Hematopoietic multipotent progenitor cell treated with erythropoietin and hydrocortisone succinate and interleukin-3 and kit ligand, for 6 days (in vitro differentiated cells): ENCODE measurements around the gene OSBPL5.

Source experiments
- DNase-seq: peaks from one replicate; pipeline ENCODE4 v3.0.0-alpha.2; 2015

Gene OSBPL5

GRCh38 chr11:3133261-3134217 is 31.6 kb downstream of the OSBPL5 start:
- no peak for DNase-seq

GRCh38 chr11:3132831-3133260 is 32.3 kb downstream of the OSBPL5 start:
- DNase-seq, result no peak

- no peak for DNase-seq
Measured at GRCh38 chr11:3132271-3132781, 32.8 kb downstream of the OSBPL5 start.

GRCh38 chr11:3131330-3131941 is 33.7 kb downstream of the OSBPL5 start:
- DNase-seq, result no peak

GRCh38 chr11:3130269-3131071 is 34.6 kb downstream of the OSBPL5 start:
- DNase-seq, result no peak

- DNase-seq, result no peak
Measured at GRCh38 chr11:3129591-3130268, 35.4 kb downstream of the OSBPL5 start.

- DNase-seq, result no peak
Measured at GRCh38 chr11:3129181-3129590, 35.9 kb downstream of the OSBPL5 start.

- DNase-seq, result peak; percentile 22
Measured at GRCh38 chr11:3128356-3129180, 36.5 kb downstream of the OSBPL5 start.

- no peak for DNase-seq
Measured at GRCh38 chr11:3127706-3128355, 37.3 kb downstream of the OSBPL5 start.

GRCh38 chr11:3126901-3127691 is 38.0 kb downstream of the OSBPL5 start:
- no peak for DNase-seq

GRCh38 chr11:3126207-3126865 is 38.8 kb downstream of the OSBPL5 start:
- no peak for DNase-seq

- no peak for DNase-seq
Measured at GRCh38 chr11:3124821-3125220, 40.3 kb downstream of the OSBPL5 start.

- peak; percentile 94 for DNase-seq
Measured at GRCh38 chr11:3123761-3124733, 41.1 kb downstream of the OSBPL5 start.

- peak; percentile 63 for DNase-seq
Measured at GRCh38 chr11:3123305-3123704, 41.8 kb downstream of the OSBPL5 start.

GRCh38 chr11:3122775-3123201 is 42.3 kb downstream of the OSBPL5 start:
- no peak for DNase-seq

- DNase-seq, result no peak
Measured at GRCh38 chr11:3121931-3122774, 43.0 kb downstream of the OSBPL5 start.

- no peak for DNase-seq
Measured at GRCh38 chr11:3121416-3121815, 43.7 kb downstream of the OSBPL5 start.
